ENCODE data around the gene BRCC3.
"Not testable (repeated sequence)": the region's sequence is repeated elsewhere in the genome, so short reads cannot be mapped to it uniquely, and the experiment has no call there.

The BRCC3 gene

DNA sequence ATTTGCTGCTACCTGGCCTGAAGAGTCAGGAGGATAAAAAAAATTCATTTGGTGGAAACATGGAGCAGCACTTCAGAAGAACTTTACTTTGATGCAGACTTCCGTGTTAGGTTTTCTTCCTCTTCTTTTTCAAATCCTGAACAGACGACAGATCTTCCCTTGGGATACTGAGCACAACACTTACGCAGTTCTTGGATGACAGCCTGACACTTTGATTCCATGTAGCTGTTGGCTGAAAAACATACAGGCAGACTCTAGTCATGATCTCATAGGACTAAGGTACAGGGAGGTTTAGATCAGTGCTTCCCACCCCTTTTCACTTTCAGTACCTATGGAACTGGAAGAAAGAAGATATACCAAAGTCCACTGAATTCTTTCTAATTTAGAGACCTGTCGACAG, 9.5 kb upstream of the BRCC3 start:
- no peak for DNase-seq

DNA sequence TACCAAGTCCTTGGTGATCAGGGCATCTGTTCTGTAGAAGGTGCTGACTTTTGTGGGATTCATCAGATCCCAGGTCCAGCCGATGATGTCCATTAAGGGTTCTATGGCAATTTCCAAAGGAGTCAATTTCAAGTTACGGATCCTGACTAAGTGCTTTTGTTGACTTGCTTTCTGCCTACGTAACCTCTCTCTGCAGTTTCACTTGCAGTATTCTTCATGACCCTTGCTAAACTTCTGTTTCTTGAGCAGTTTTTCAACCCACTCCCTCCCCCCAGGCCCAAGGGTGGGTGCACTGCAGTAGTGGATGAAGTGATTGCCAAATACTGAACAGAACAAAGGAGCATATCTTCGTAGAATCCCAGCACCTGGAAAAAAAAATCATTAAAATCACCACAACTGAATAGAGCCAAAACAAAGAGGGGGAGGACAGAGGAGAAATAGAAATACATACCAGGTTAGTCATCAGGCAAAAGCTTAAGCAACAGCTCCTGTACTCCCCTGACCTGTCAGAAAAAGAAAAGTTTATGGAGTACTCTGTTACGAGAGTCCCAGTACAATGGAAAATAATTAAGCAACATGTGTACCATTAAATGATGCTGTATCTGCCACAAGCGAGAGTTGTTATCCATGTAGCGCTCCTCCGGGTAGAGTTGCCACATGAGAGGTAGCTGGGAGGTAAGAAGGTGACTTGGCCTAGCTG, 6.1 kb upstream of the BRCC3 start:
- no peak for DNase-seq

DNA sequence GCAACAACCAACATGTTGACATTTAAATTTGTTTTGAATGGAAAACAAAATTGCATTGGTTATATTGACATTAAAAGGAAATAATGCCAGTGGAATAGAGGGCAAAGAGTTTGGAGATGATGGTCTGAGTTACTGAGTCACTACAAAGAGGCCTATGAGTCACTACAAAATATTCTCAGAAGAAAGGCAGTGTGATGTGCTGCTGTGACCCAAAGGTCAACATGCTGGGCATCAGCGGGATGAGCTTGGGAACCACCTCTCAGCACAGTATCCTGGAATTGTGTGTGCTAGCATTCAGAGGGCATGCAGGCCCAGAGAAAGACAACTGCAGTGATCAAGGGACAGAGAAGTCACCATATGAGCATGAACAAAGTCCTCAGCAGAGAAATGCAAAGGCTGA, 3.1 kb upstream of the BRCC3 start:
- no peak for DNase-seq

GRCh38 chrX:155069414-155069813, 1.9 kb upstream of the BRCC3 start:
- no peak for DNase-seq

GRCh38 chrX:155070038-155070437, 1.3 kb upstream of the BRCC3 start:
- DNase-seq, result peak; percentile 21

DNA sequence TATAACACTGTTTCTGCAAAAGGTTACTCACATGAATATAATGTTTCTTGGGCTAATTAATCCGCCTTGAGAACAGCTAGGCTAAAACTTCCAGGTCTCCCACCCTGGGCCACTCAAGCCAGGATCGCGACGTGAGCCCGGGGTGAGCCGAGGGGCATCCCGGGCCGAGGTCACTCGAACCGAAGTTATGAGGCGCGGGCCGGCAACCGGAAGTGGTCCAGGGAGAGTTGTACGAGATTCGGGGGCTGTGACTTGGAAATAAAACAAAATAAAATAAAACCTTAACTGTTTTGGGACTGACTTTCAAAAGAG, 689 bp upstream of the BRCC3 start:
- DNase-seq, result no peak

GRCh38 chrX:155071694-155072280, 479 bp downstream of the BRCC3 start:
- DNase-seq, result peak; percentile 53

GRCh38 chrX:155086202-155086840, 15.0 kb downstream of the BRCC3 start:
- DNase-seq, result peak; percentile 56

DNA sequence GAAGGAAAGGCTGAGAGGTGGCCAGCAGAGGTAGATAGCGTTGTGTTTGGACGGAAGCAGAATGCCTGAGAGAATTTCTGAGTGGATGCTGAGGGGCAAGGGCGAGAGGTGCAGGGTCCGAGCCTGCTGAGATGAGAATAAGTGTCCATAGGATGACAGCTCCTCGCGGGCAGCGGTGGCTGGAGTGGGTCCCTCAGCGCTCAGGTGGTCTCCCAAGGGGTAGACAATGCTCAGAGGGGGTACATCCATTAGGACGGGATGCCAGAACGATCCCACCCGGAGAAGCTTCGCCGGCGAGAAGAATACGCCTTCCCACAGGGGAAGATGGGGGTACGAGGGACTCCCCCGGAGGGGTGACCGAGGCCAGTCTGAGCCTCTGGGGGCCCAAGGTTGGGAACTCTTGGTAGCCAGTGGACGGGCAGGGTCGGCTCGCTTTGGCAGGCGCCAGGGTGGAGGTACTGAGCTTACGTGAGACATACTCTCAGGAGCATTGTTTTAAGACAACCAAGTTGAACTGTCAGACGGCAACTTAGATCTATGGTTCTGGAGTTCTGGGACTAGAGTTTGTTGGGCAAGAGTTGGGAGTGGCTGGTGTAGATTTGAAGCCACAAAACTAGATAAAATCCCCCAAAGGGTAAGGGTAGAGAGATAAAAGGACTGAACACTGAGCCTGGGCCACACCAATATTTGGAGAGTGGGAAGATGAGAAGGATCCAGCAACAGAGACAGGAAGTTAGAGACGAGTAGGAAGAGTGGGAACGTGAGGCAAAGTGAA, 15.8 kb downstream of the BRCC3 start:
- DNase-seq, result no peak

DNA sequence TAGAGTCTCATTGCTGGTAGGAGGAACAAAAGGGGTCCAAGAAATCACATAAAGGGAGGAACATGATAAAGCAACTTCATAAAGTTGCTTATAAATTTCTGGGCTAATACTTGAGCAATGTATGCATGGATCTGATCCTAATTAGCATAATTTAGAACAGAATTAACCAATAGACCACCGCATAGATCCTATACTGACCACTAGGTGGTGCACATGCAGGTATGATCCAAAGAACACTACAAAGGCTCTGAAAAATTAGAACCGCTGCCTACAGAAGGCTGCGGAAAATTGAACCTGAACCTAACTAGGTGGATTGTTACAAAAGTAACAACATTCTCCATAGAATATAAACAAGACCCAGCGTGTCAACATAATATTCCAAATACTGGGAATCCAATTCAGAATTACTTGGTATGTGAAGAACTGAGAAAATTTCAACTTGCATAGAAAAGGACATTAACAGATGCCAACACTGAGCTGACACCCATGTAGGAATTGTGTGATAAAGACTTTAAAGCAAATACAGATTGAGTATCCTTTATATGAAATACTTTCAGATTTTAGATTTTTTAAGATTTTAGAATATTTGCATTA, 23.3 kb downstream of the BRCC3 start:
- DNase-seq, result peak; percentile 50

DNA sequence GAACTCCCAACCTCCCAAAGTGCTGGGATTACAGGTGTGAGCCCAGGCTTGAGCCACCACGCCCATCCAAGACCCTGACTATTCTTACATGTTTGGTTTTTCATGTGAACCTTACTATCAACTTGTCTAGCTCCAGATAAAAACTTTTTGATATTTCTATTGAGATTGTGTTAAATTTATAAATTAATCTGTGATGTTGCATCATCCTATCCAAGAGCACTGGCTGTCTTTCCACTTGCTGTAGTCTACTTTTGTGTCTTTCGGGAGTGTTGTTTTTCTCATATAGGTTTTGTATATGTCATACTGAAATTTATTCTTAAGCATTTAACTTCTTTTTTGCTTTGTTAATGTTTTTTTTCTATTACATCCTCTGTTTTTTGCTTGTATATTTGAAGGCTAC, 34.6 kb downstream of the BRCC3 start:
- DNase-seq, result no peak

GRCh38 chrX:155108427-155108826, 37.1 kb downstream of the BRCC3 start:
- no peak for DNase-seq

- DNase-seq, result no peak
Observed at GRCh38 chrX:155112171-155112570, 40.9 kb downstream of the BRCC3 start.

GRCh38 chrX:155113097-155113496, 41.8 kb downstream of the BRCC3 start:
- DNase-seq, result no peak

DNA sequence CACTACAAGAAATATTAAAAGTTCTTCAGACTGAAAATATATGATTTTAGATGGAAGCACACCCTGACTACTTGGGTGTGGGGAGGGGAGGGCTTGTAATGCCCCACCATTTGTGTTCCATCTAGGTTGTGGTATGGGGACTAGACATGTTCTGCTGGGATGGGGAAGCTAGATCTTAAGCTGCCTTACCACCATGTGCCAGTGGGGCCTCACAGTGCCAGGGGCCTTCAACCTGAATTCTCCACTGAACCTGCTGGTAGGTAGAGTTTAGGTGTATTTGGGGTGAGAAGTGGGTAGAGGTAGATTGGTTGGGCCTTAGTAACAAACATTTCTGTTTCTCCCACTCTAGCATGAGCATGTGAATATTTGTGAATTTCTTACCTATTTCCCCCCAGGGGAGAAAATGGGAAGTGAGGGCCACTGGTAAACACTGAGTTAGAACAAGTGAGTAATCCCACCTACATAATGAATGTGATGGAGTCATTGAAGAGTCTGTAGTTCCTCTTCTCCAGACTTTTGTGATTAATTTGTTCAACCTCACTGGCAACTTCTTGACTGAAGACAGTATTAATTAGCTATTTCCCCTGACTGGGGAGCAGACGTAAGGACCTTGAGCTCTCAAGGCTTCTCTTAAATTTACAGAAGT, 44.0 kb downstream of the BRCC3 start:
- no peak for DNase-seq

- DNase-seq, result no peak
Observed at GRCh38 chrX:155127465-155127864, 56.2 kb downstream of the BRCC3 start.

- no peak for DNase-seq
Observed at GRCh38 chrX:155127940-155128339, 56.6 kb downstream of the BRCC3 start.

GRCh38 chrX:155132110-155132509, 60.8 kb downstream of the BRCC3 start:
- DNase-seq, result no peak

GRCh38 chrX:155134255-155134654, 62.9 kb downstream of the BRCC3 start:
- DNase-seq, result peak; percentile 13

GRCh38 chrX:155143959-155144548, 72.7 kb downstream of the BRCC3 start:
- DNase-seq, result no peak

- DNase-seq, result no peak
Observed at GRCh38 chrX:155144926-155145325, 73.6 kb downstream of the BRCC3 start.

GRCh38 chrX:155147612-155148011, 76.3 kb downstream of the BRCC3 start:
- DNase-seq, result not testable (repeated sequence)

Data from NCI-H82 (cell line).